Adrenal gland (tissue), 12 donors: Measurements from ENCODE around the gene F12. TPM values are rescaled to one million over a fixed set of nuclear protein-coding genes. Genes with fewer than 3 reads are reported as not detected.

ENCODE experiments used
- DNase-seq, 7 donors: peaks; one replicate each; pipeline ENCODE4 v3.0.0-alpha.2; 2019 to 2020
- H3K27ac ChIP-seq, 5 donors: fragments of 200-600 bp; sonication (generic) in 4 of 5; 1 replicate in 3 of 5; 2 replicates in 2 of 5; pipeline versions ENCODE4 v1.5.1 to v1.8.0; 2016 to 2020; ENCODE audit warnings: mild to moderate bottlenecking in 1 of 5
- H3K27me3 ChIP-seq: fragments of 200-600 bp; 2 replicates; pipeline ENCODE4 v1.8.0; 2021
- H3K36me3 ChIP-seq, 2 donors: fragments of 200-600 bp; replicated peaks in 1 of 2; 1 replicate in 1 of 2; 2 replicates in 1 of 2; pipeline versions ENCODE4 v1.5.1 to v1.8.0; 2018 to 2022
- H3K4me1 ChIP-seq, 2 donors: fragments of 200-600 bp; replicated peaks in 1 of 2; 1 replicate in 1 of 2; 2 replicates in 1 of 2; pipeline versions ENCODE4 v1.5.1 to v1.8.0; 2018 to 2021
- H3K4me3 ChIP-seq, 4 donors: fragments of 200-600 bp; sonication (generic) in 3 of 4; one replicate each; pipeline ENCODE4 v1.5.1; 2016 to 2018
- H3K9me3 ChIP-seq, 3 donors: fragments of 200-600 bp; sonication (generic) in 1 of 3; replicated peaks in 1 of 3; 1 replicate in 2 of 3; 2 replicates in 1 of 3; pipeline versions ENCODE4 v1.5.1 to v1.8.0; 2016 to 2021
- CTCF ChIP-seq, 6 experiments: fragments of 450-650 bp in 4 of 6; fragments of 200-600 bp in 2 of 6; sonication (generic) in 1 of 6; IDR thresholded peaks; 1 replicate in 5 of 6; 2 replicates in 1 of 6; pipeline versions ENCODE4 v1.5.1 to v1.8.0; 2016 to 2021; ENCODE audit warnings: antibody characterized with exemption in 6 of 6, mild to moderate bottlenecking in 2 of 6, moderate library complexity in 1 of 6
- POLR2A ChIP-seq, 2 donors: fragments of 450-650 bp; IDR thresholded peaks; one replicate each; pipeline ENCODE4 v1.6.1; 2017; ENCODE audit warnings: antibody characterized with exemption in 2 of 2, mild to moderate bottlenecking in 2 of 2, moderate library complexity in 1 of 2
- WGBS, 4 donors: extraction: QIAGEN DNeasy Blood & Tissue Kit in 2 of 4; methylation state at CpG; one replicate each; pipeline versions ENCODE4 v1.1.5 to v1.1.7; 2013 to 2017; 5-methylcytosine and 5-hydroxymethylcytosine counted together
- intact Hi-C, 2 donors: fragments of 100-400 bp; cut with DNase I; formaldehyde crosslinking; loops; one replicate each; pipeline versions ENCODE4 v1.14.1 to v1.15.0; 2022 to 2023
- polyA plus RNA-seq, 3 donors: library from polyadenylated mRNA; stranded (reverse); fragments of 200-250 nt in 2 of 3; fragments of 350-450 nt in 1 of 3; fragmentation: Illumina TruSeq in 1 of 3; extraction: RNeasy Lipid Tissue Mini Kit (QIAGEN cat#74804) in 1 of 3; gene quantifications; one replicate each; pipeline ENCODE4 v1.2.3, GENCODE V29; 2013 to 2014
- total RNA-seq, 9 donors: library from RNA; depleted of rRNA in 4 of 9; stranded (reverse); fragments of >200 nt in 4 of 9; fragments of 120-200 nt in 1 of 9; fragmentation: NEBNext Ultra II Directional in 1 of 9; extraction: Animal tissue kit (Norgen Biotek cat#: 25700) in 1 of 9; gene quantifications; one replicate each; pipeline versions ENCODE4 v1.1.0 to v1.2.4, GENCODE V29; 2013 to 2023
- donor health status: healthy with polysubstance abuse.
- donor health status: Bipolar disorder and iron deficiency.
- donor health status: DM: yes; HTN: yes; CAD: no.
- donor health status: DM: no; HTN: no; CAD: no.
- donor health status: DM: no; HTN: no; CAD: no.
- donor health status: DM: yes; HTN: yes; CAD: no.

F12 gene
- total and polyA plus RNA-seq, 12 donors = 0.11 to 0.80 (median 0.36) TPM; not detected in 3

GRCh38 chr5:177354711-177355110 is 54.7 kb downstream of the F12 start:
- Histone ChIP-seq H3K36me3 (no peaks in the 10 kb centered on the region), H3K4me1 (peaks cover 12 to 17% of the 10 kb centered on the region in 2 donors), H3K4me3 (no peak overlapping the region), H3K9me3 (no peaks in the 10 kb centered on the region), H3K27me3 (no peaks in the 10 kb centered on the region), H3K27ac (no peak overlapping the region)
- intact Hi-C loops = no loop called here
- TF ChIP-seq POLR2A (IDR thresholded peaks at IDR 0.05) = no peak
- no peak for TF ChIP-seq CTCF (IDR thresholded peaks at IDR 0.05)
- WGBS, 4 donors = 63 to 85% (median 74%) methylated on average over 3 of the region's 3 CpGs
- DNase-seq = no peak

GRCh38 chr5:177354256-177354655 is 55.1 kb downstream of the F12 start:
- H3K9me3 ChIP-seq = no peaks in the 10 kb centered on the region
- H3K4me3 ChIP-seq = no peak overlapping the region
- intact Hi-C loops = no loop called here
- DNase-seq = no peak
- no peak overlapping the region for H3K27ac ChIP-seq
- TF ChIP-seq CTCF (IDR thresholded peaks at IDR 0.05) = no peak
- no peak for TF ChIP-seq POLR2A (IDR thresholded peaks at IDR 0.05)
- H3K4me1 ChIP-seq = peaks cover 17% of the 10 kb centered on the region in 2 donors
- no peaks in the 10 kb centered on the region for H3K27me3 ChIP-seq
- H3K36me3 ChIP-seq = no peaks in the 10 kb centered on the region
- WGBS, 4 donors = 85 to 94% (median 90%) methylated on average over 3 of the region's 3 CpGs

- no peak overlapping the region for H3K27ac ChIP-seq
- DNase-seq = no peak
- no peak for TF ChIP-seq POLR2A (IDR thresholded peaks at IDR 0.05)
- TF ChIP-seq CTCF (IDR thresholded peaks at IDR 0.05) = no peak
- WGBS, 4 donors = 60 to 70% (median 64%) methylated on average over 5 of the region's 5 CpGs
- H3K27me3 ChIP-seq = no peaks in the 10 kb centered on the region
- intact Hi-C loops = no loop called here
- H3K4me1 ChIP-seq = peaks cover 17 to 21% of the 10 kb centered on the region in 2 donors
- no peak overlapping the region for H3K4me3 ChIP-seq
- no peaks in the 10 kb centered on the region for H3K9me3 ChIP-seq
- H3K36me3 ChIP-seq = peaks cover 0 to 3% of the 10 kb centered on the region in 2 donors
Observed at GRCh38 chr5:177353093-177353492, 56.3 kb downstream of the F12 start.

Other genes with a start within 250 kb of the F12 start
- gene RAB24, start 105.8 kb downstream of the F12 start, total RNA-seq = 10 to 100 TPM; 36.9 to 72.6 (median 51.3) TPM
- 100 to 1,000 TPM in 1 of 3 donors, 10 to 100 TPM in 2; 29.4 to 134 (median 95.2) TPM for gene RAB24, start 105.8 kb downstream of the F12 start, polyA plus RNA-seq
- gene PRELID1, start 105.8 kb downstream of the F12 start, total RNA-seq = 100 to 1,000 TPM in 4 of 9 donors, 10 to 100 TPM in 5; 52.3 to 164 (median 97.4) TPM
- gene PRELID1, start 105.8 kb downstream of the F12 start, polyA plus RNA-seq = 100 to 1,000 TPM; 175 to 217 (median 178) TPM
- 10 to 100 TPM in 1 of 9 donors, 1 to 10 TPM in 7, under 1 TPM in 1; 0.85 to 18.1 (median 3.5) TPM for gene MXD3, start 97.7 kb downstream of the F12 start, total RNA-seq
- 10 to 100 TPM in 2 of 3 donors, under 1 TPM in 1; 0.16 to 42.6 (median 26.2) TPM for gene MXD3, start 97.7 kb downstream of the F12 start, polyA plus RNA-seq
- 100 to 1,000 TPM; 109 to 398 (median 160) TPM for gene LMAN2, start 57.9 kb downstream of the F12 start, total RNA-seq
- gene LMAN2, start 57.9 kb downstream of the F12 start, polyA plus RNA-seq = 100 to 1,000 TPM in 1 of 3 donors, 10 to 100 TPM in 2; 85.7 to 147 (median 97.4) TPM
- gene RGS14, start 51.6 kb downstream of the F12 start, total RNA-seq = 10 to 100 TPM in 6 of 9 donors, 1 to 10 TPM in 3; 4.4 to 36.3 (median 14.7) TPM
- 10 to 100 TPM in 2 of 3 donors, 1 to 10 TPM in 1; 2.3 to 19.8 (median 18.5) TPM for gene RGS14, start 51.6 kb downstream of the F12 start, polyA plus RNA-seq
- gene SLC34A1, start 25.1 kb downstream of the F12 start, total RNA-seq = not detected
- gene SLC34A1, start 25.1 kb downstream of the F12 start, polyA plus RNA-seq = not detected
- gene PFN3, start 8.9 kb downstream of the F12 start, total RNA-seq = not detected
- not detected for gene PFN3, start 8.9 kb downstream of the F12 start, polyA plus RNA-seq
- 10 to 100 TPM; 16.2 to 31.9 (median 22.3) TPM for gene GRK6, start 17.1 kb upstream of the F12 start, total RNA-seq
- gene GRK6, start 17.1 kb upstream of the F12 start, polyA plus RNA-seq = 10 to 100 TPM in 2 of 3 donors, 1 to 10 TPM in 1; 3.5 to 15.3 (median 11.2) TPM
- gene PRR7, start 37.2 kb upstream of the F12 start, total RNA-seq = 10 to 100 TPM in 1 of 9 donors, 1 to 10 TPM in 7, under 1 TPM in 1; 0.55 to 13.5 (median 6.1) TPM
- gene PRR7, start 37.2 kb upstream of the F12 start, polyA plus RNA-seq = 1 to 10 TPM in 2 of 3 donors, not detected in 1; 5.4 to 9.8 TPM
- 10 to 100 TPM; 11.1 to 17.5 (median 12.5) TPM for gene DBN1, start 64.1 kb upstream of the F12 start, total RNA-seq
- gene DBN1, start 64.1 kb upstream of the F12 start, polyA plus RNA-seq = 10 to 100 TPM in 2 of 3 donors, 1 to 10 TPM in 1; 5.1 to 47.1 (median 19.1) TPM
- gene PDLIM7, start 88.0 kb upstream of the F12 start, total RNA-seq = 10 to 100 TPM; 10.4 to 63.2 (median 38.7) TPM
- gene PDLIM7, start 88.0 kb upstream of the F12 start, polyA plus RNA-seq = 100 to 1,000 TPM in 2 of 3 donors, 1 to 10 TPM in 1; 6.5 to 246 (median 131) TPM
- gene DOK3, start 100.3 kb upstream of the F12 start, total RNA-seq = 10 to 100 TPM in 6 of 9 donors, 1 to 10 TPM in 3; 1.5 to 49.1 (median 11.9) TPM
- 10 to 100 TPM in 2 of 3 donors, 1 to 10 TPM in 1; 2.3 to 38.5 (median 10.7) TPM for gene DOK3, start 100.3 kb upstream of the F12 start, polyA plus RNA-seq
- 100 to 1,000 TPM in 6 of 9 donors, 10 to 100 TPM in 3; 71.4 to 180 (median 112) TPM for gene DDX41, start 107.4 kb upstream of the F12 start, total RNA-seq
- gene DDX41, start 107.4 kb upstream of the F12 start, polyA plus RNA-seq = 100 to 1,000 TPM in 2 of 3 donors, 10 to 100 TPM in 1; 47.0 to 145 (median 124) TPM
- gene FAM193B, start 145.0 kb upstream of the F12 start, total RNA-seq = 100 to 1,000 TPM in 1 of 9 donors, 10 to 100 TPM in 8; 22.0 to 104 (median 41.4) TPM
- 100 to 1,000 TPM in 2 of 3 donors, 10 to 100 TPM in 1; 18.4 to 851 (median 249) TPM for gene FAM193B, start 145.0 kb upstream of the F12 start, polyA plus RNA-seq
- gene TMED9, start 182.6 kb upstream of the F12 start, total RNA-seq = 100 to 1,000 TPM in 7 of 9 donors, 10 to 100 TPM in 2; 67.6 to 265 (median 139) TPM
- 100 to 1,000 TPM; 105 to 125 (median 113) TPM for gene TMED9, start 182.6 kb upstream of the F12 start, polyA plus RNA-seq
- 10 to 100 TPM; 27.8 to 77.6 (median 43.7) TPM for gene B4GALT7, start 190.6 kb upstream of the F12 start, total RNA-seq
- 100 to 1,000 TPM in 1 of 3 donors, 10 to 100 TPM in 2; 22.7 to 131 (median 55.1) TPM for gene B4GALT7, start 190.6 kb upstream of the F12 start, polyA plus RNA-seq